Stimulated activated CD8-positive, alpha-beta memory T cell treated with anti-CD3 and anti-CD28 coated beads, Interleukin-15, amount 100 ng/mL, for 4 hours (primary cell): ENCODE data around the gene EFHC1.

Source experiments
- DNase-seq, 2 donors: peaks; one replicate each; pipeline ENCODE4 v3.0.0-alpha.2; 2020; ENCODE audit warnings: low read depth in 2 of 2

EFHC1 gene

DNA sequence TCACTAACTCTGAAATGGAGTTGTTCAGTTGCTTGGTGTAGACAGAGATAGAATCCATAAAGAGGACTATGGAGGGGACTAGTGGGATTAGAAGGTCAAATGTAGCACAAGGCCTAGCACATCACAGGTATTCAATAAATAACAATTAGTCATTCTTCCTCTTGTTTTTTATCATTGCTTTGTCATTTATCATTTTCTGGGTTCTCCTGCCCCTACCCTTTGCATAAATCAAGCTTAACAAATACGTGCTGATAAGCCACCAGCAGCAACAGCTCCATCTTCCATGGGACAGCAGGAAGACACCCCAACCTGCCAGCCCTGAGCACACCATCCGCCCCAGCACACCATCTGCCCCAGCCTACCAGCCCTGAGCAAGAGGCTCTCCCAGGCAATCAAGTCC lies 133.6 kb downstream of the EFHC1 start:
- DNase-seq = no peak

DNA sequence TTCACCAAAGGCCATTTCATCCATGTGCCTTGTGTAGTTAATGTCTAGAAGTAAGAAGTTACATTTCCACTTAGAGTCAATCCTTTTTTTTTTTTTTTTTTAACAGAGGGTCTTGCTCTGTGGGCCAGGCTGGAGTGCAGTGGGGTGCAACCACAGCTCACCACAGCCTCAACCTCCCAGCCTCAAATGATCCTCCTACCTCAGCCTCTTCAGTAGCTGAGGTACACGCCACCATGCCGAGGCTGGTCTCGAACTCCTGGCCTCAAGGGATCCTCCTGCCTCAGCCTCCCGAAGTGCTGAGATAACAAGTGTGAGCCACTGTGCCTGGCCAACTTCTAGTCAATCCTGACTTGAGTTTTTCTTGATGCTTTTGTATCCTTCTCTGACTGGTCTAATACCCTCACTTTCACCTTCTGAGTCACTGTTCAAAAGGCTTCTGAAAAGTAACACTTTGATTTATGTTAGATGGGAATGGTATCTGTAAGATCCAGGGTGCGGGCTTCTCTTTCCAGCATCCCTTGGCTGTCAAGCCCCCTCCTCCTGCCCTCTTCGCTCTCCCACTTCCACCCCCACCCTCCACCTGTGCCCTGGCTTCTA lies 134.6 kb downstream of the EFHC1 start:
- DNase-seq = no peak

DNA sequence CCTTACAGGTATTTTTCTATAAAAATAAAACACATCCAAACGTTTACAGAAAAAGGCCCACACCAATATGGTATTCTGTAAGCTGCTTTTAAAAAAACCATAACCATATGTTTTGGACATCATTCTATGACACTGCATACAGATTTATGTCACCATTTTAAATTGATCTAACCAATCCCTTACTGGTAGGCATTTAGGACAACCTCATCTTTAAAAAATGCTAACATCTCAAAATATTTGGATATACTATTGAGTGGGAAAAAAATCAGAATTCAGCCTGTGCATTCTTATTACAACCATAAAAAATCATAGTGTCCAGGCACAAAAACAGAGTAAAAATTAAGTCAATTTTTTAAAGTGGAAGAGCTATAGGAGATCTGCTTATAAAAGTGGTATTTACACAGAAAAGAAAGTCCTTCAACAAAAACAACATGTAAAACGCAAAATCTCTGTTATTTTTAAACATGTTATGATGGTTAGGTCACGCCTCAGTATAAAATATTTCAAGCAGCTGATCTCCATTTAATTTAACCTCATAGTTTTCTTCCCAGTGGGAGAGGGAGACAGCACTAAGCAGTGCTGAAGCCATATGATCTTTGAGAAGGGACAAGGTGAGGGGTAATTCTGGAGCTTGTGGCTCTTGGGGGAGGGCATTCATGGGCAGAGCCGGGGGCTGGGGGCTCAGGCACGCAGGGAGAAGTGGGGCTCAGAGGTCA lies 135.5 kb downstream of the EFHC1 start:
- no peak for DNase-seq

DNA sequence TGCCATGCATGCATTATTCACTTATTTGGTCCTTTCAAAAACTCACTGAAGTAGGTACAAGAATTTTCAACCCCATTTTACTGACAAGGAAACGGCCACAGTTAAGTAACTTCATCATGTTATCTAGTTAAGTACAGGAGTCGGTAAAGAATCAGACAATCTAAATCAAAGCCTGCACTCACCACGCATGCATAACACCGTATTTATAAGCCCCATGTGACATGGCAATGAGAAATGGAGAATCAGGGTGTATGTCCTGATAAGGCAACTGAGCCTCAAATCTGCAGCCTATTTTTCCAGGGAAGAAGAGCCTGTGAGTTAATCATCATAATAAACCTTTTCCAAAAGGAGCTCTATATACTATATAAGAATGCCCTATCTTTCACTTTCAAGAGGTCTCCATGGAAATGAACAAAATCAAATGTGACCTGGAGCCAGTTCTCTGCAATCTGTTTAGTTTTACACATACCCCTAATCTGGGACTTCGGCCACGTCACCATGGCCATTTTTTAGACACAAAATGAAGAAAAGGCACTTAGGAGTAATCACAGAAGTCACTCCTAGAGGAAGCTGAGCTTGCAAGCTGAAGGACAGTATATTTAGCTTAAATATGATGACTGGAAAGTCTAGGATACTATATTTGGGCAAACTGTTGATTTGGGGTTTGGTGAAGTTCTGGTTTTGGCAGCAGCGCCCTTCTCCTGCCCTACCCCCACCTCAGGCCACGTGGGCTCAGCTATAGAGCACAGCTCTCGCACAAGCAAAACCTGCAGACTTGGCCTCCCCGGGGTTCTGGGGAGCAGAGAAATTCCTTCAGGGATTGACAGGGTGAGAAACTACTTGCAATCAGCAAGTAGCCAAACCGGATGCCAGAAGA lies 137.5 kb downstream of the EFHC1 start:
- no peak for DNase-seq

DNA sequence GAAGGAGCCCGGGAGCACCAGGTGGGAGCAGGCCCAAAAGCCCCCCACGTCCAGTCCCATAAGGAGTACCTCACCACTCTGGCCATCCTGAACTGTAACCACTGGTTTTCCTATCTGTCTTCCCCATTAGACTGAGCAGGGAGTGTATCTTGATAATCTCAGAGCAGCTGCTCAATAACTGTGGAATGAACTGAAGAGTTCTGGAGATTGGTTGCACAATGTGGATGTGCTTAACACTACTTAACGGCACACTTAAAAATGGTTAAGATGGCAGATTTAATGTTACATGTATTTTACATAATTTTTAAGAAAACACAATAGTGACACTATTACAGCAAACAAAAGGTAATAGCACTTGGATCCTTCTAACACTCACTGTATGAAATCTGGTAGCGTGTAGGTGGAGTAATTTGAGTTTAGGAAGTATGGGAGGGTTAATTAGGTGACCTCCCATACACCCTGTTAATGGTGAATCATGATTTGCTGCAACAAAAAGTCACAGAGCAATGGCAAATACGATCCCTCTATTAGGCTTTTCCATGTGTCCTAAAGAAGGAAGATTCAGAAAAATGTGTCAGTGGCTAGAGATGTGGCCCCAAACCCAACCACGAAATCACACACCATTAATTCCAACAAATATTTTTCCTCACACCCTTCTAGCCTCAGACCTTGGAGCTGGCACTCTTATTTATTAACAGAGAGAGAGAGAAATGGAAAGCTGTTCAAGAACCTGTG lies 138.3 kb downstream of the EFHC1 start:
- no peak for DNase-seq

DNA sequence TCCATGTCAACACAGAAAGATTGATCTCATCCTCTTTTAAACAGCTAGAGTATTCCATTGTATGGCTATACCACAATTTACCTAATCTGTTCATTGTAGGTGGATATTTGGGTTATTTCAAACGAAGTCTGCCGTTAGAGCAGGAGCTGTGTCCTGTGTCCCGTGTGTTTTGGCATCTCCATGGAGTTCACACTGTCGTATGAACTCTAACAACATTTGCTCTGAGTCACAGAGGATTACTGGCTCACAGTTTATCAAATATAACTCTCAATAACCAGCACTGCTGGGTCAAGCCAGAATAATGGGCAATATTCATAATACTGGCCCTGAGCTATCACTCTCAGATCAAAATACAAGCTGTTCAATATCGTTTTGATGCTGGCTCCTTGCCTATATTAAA lies 140.3 kb downstream of the EFHC1 start:
- DNase-seq = no peak

DNA sequence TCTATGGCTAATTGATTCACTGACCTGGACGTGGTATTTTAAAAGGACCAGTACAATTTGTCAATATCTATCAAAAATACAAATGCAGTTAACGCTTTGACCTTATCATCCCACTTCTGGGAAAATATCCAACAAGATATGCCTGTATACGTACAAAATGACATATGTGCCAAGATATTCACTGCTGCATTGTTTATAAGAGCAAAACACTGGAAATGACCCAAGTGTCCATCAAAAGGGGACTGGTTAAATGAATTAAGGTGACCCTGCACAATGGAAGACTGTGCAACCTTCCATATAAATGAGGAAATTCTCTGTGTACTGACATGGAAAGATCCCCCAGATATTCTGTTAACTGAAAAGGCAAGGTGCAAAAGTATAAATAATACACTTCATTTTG lies 142.8 kb downstream of the EFHC1 start:
- no peak for DNase-seq

DNA sequence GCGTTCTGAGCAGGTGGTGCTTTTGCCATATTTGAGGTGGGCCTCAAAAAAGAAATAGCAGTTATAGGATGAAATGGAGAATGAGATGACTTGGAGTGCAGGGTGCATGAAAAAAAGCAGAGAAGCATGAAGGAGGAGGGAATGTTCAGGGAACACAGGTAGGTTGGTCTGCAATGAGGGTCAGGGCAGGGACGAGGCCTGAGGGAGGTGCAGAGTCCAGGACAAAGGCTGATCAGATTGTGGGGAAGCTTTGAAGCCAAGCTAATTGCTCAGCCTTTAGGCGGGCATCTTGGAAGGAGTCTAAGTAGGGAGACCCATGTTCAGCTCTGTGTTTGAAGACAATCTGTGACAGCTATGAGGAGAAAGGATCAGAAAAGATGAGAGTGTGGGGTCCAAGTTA lies 144.7 kb downstream of the EFHC1 start:
- no peak for DNase-seq

DNA sequence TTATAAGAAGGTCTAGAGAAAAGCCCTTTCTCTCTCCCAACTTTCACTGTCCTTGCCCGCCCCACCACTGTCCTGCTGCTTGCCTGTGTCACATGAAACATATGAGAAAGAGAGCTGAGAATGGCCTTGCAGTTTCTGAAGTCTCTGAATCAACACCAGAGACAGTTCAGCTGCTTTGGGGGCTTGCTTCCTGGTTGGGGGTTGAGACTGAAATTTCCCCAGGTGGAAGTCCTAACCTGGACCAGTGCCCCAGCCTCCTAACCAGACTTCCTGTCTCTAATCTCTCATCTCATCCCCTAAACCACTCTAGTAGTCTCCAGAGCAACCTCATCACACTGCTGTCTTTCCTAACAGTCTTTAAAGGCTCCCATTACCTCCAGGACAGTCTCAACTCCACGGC lies 146.1 kb downstream of the EFHC1 start:
- no peak for DNase-seq

DNA sequence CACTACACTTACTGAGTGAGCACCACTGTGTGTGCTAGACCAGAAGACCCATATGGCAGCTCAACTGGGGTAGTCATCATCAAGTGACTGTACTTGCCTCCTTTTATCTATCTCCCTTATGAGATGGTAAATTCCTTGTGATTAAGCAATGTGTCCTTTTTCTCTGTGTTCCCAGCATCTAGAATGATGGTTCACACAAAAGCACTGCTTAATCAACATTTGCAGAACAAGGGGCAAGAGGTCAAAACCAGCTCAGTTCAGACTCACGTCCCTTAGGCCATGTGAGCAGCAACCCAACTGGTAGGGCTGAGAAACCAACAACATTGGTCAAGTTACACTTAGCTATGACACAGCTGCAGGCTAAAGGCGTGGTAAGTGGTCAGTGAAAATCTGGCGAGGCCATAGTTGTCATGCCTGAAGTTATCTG lies 146.7 kb downstream of the EFHC1 start:
- no peak for DNase-seq

DNA sequence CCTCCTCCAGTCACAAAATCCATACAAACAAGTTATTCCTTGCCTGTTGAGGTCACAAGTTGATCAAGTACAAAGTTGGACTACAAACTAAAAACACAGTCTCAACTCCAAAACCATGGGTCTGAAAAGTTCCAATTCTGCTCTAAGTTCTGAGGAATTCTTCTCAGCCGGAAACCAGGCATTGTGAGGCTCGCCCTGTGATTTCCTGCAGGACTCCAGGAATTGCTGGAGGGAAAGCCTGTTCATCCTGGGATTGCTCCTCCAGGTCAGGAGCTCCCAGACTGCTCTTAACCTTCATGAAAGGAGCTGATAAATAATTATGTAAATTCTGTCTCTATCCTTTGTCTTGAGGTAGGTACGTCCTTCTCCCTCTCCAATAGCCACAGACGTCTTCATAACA lies 148.2 kb downstream of the EFHC1 start:
- DNase-seq = no peak

DNA sequence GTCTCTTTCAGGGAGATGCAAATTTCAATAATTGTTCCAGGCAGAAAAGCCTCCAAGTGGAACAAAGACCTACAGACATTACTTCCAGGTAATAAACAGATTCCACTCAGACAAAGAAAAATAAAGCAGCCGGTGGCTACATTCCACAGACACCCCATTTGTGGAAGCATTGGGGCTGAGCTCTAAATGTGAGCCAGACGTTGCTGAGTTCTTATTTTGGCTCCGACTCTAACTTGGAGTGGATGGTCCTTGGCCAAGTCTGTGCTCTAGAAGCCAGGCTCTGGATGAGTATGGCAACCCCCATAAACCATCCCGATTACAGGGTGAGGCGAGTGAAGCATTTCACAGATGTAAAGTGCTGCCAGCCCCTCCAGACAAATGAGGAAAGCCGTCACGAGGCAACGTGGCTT lies 150.2 kb downstream of the EFHC1 start:
- no peak for DNase-seq

DNA sequence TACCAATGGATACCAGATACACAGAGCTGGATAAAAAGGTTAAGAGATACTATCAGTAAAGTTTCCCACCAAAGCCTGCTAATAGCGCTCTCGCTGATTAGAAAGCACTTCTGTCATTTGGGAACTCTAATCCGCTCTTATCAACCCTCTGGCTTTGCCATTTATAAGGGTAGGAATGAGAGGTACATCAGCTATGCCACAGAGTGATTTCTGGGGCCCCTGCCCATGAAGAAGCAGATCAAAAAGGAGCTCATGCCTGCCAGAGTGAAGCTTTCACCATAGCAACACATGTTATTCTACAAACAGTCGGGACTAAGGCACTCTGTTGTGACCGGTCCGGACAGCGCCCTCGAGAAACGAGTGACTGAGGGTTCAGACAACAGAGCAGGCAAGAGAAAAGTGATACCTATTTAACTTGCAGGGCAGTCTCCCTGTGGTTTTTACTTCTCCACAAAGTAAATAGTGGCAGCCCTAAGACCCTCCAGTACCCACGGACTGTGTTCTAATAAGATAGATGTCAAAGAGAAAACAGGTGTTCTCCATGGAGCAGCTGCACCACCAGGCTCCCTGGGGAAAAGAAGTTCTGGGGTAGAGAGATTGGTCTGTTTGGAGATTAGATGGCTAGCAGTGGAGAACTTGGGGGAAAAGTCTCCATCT lies 151.1 kb downstream of the EFHC1 start:
- no peak for DNase-seq

DNA sequence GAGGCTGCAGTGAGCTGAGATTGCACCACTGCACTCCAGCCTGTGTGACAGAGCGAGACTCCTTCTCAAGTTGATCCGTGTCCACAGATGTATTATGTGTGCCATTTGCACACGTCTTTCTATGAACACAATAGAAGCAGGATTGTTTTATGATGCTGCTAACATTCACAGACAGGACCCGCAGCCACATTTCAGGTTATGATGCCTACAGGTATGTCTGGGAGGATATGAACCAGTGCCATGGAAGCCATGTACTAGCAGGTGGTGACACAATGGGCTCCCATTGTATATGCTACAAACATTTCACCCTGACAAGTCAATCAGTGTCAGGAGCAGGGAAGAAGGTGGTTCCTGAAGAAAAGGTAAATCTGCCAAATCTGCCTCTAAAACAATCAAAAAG lies 152.4 kb downstream of the EFHC1 start:
- no peak for DNase-seq

DNA sequence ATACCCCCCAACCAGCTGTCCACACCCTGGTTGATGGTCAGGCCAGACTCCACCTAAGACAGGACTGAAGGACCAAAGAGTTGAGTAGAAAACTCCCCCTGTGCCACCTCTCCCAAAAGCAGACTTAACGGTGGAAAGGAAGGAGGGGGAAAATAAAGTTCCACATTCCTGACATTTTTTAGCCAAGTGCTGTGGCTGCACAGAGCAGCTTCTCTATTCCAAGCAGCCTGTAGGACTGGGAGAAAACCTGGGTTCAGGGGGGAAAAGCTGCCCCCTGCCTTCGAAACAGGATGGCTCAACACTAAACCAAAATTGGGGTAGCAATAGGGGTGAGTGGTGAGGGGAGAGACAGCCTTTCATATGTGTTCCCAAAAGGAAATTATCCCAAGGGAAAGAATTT lies 153.2 kb downstream of the EFHC1 start:
- no peak for DNase-seq
